CD4-positive, alpha-beta T cell treated with Interleukin-12 subunit alpha and Interleukin-12 subunit beta, for 1 hour (primary cell): ENCODE measurements around the gene TCOF1.

Experiments
- DNase-seq: peaks from one replicate; pipeline ENCODE4 v3.0.0-alpha.2; 2020

The TCOF1 gene

DNA sequence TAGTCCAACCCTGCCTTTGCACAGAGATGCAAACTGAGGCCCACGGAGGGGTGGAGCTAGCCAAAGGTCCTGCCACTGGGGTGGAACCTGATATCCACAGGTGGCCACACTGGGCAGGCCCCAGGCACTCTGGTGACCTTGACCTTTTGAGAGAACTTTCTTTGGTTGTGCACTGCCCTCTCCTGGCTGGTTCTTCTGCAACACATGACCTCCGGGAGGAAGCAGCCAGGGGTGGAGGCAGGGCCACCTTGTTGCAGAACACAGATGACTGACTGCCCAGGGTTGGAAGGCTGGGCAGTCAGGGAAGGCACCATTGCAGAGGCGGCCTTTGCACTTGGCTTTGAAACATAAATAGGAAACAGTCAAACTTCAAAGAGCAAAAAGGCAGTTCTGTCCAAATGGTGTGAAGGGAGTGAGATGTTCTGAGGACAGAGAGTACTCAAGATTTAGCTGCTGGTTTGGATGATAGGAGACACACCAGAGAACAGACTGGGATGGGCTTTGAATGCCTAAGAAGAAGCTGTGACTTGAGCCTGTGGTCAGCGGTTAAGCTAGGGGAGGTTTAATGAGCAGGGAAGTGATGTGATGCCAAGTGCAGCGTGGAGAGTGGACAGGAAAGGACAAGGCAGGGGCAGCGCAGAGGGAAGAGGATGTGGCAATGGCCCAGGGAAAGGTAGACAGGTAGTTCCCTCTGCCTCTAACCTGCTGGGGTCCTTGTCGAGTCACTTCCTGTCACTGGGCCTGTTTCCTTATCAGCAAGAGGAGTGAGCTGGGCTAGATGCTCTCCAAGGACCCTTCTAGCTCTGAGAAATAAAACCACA, 6.8 kb upstream of the TCOF1 start:
- DNase-seq: peak; percentile 51

DNA sequence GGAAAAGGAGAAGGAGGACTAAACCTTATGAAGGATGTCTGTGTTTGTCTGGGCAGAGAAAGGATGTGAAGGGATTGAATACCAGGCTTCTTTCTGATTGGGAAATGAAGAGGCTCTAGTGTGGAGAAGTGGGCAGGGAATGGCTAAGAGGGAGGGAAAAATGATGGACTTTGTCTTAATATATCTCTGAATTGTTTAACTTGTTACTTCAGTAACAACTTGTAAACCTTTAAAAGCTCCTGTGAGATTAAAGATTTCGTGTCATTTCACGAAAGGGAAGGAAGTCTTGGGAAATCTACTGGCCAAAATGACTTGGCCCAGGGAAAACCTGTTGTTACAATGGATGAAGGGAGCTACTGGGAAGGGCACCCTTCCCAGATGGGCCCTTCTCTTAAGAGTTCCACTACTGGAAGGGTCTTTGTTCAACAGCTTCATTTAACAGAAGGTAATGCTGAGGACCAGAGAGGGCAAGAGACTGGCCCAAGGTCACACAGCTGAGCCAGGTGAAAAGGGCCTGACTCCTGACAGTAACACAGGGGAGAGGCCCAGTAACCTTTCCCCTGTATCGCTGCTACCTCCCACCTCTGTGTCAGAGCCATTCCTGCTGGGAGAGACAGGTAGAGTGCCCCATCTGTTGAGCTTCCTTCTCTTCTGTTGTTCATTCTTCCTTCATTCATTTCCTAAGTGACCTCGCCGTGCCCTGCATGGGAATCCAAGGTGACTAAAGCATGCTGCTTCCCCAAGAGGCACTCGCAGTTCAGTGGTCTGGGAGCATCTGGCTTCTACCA, 5.1 kb upstream of the TCOF1 start:
- no peak for DNase-seq

DNA sequence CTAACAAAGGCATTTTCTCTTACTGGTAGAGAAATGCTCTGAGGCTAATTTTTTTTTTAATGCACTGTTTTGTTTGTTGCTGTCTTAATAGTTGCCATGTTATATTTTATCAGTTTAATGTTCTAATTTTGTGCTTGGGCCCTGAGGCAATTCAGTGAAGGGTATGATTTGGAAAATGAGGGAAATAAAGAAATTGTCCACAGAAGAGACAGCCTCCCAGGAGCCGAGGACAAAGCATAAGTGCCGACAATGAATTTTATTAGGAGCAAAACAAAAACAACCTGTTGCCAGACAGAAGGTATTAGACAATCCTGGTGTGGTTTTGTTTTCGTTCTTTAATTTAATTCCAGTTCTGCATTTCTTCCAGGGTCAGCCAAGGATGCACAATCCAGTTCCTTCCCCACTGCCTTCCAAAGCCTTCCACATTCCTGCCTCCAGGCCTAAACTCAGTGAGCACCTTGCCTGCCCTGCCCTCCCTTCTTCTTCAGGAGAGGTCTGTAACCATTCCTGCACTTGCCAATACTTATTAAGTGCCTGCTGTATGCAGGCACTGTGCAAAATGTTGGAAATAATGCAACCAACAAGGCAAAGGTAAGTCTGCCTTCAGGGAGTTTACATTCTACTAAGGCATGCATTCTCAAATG, 4.3 kb upstream of the TCOF1 start:
- DNase-seq: no peak

DNA sequence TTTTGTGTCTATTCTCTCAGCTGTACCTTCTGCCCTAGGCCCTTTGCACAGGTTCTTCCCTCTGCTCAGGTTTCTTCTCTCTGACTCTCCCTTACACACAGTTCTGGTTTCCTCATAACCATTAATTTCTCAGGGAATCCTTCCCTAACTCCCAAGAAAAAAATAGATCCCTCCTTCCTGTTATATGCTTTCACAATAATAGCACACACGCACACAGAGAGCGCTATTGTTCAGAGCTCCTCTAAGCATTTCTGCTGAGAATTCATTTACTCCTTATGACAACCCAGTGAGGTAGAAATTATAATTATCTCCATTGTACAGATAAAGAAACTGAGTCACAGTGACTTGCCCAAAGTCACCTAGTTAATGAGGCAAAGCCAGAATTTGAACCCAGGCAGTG, 1.7 kb upstream of the TCOF1 start:
- DNase-seq: no peak

DNA sequence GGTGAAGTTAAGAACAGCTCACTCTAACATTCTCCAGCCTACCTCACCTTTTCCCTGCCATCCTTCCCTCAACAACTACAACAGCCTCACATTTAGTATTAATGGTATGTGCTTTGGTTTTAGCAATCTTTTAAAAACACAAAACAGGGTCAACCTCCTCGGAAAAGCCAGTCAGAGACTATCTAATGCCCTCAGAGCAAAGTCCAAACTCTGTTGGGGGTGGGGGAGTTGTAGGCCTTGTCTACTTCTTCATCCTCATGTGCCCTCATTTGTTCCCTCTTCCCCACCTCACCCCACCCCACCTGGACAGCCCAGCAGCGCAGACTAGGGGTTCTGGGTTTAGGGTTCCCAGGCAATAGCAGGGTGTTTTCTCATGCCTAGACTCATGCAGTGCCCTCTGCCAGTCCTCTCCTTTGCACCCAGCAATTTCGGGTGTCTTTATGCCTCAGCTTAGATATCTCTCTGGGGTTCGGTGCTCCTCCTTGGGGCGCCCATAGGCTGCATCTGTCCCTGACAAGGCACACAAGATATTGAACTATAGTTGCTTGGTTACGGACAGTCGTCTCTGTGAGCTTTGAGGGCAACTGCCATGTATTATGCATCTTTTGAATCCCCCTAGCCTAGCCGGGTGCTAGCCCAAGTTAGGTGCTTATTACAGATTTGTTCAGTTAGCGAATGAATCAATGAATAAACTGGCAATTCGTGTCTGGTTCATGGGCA, 762 bp upstream of the TCOF1 start:
- no peak for DNase-seq

DNA sequence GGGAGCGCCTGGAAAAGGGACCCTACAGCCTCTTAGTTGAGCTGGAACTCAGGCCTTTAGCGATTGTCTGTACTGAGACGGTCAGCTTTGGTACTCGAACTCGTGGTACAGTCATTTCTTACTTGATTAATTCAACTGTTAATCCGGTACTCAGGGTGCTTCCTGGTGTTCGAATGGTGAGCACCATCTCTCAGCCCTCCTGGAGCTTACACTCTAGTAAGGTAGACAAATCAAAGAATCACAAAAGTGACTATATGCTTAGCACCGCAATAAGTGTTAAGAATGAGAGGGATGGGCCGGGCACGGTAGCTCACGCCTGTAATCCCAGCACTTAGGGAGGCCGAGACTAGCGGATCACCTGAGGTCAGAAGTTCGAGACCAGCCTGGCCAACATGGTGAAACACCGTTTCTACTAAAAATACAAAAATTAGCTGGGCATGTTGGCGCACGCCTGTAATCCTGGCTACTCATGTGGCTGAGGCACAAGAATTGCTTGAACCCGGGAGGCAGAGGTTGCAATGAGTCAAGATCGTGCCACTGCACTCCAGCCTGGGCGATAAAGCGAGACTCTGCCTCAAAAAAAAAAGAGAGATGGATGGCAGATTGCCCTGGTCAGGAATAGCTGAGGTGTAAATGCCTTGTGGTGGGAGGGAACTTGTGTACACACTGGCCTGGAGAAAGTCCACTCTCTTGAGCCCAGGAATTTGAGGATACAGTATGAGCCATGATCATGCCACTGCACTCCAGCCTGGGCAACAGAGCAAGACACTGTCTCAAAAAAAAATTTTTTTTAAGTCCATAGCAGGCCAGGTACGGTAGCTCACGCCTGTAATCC, 981 bp downstream of the TCOF1 start:
- DNase-seq: no peak

DNA sequence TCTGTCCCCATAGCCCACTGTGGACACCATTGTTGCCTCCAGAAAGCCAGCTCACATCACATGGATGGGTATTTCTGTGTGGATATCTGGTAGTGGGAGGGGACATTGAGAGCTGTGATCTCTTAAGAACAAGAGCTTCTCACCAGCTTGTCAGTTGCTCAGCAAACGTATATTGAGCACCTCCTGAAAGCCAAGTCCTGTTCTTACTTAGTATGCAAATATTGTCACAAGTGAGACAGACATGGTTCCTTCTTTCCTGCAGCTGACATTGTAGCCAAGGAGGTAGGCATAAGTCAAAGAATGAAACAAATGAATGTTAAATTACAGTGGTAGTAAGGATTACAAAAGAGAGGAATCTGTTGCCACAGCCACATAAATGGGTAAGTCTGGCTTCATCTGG, 3.8 kb downstream of the TCOF1 start:
- DNase-seq: no peak

DNA sequence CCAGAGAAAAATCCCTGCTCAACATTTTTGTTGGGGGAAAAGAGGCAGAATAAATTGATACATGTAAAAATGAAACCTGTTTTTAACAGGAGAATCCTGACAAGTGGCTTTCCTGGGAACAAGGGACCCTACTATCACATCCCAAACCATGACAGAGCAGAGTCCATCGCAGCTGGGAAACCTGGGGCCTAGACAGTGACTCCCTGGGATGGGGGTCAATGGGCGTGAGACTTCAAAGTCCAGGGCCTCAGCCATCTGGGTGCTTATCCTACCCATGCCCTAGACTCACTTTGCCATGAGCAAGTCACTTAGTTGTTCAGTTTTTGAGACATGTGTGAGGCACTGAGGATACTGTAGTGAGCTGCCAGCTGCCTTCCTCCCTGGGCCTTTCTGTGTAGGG, 5.7 kb downstream of the TCOF1 start:
- no peak for DNase-seq

DNA sequence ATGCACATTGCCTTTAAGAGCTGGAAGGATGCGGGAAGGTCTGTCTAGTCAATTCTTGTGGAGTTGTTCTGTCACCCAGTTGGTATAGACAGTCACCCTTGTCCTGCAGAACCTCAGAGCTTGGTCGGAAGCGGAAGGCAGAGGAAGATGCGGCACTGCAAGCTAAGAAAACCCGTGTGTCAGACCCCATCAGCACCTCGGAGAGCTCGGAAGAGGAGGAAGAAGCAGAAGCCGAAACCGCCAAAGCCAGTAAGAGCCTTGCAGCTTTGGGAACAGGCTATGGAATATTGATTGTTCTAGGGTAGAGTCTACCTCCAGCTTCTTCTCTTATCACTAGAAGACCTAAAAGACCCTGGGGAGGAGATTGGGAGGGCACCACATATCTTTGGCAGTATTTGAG, 6.5 kb downstream of the TCOF1 start:
- DNase-seq: no peak

DNA sequence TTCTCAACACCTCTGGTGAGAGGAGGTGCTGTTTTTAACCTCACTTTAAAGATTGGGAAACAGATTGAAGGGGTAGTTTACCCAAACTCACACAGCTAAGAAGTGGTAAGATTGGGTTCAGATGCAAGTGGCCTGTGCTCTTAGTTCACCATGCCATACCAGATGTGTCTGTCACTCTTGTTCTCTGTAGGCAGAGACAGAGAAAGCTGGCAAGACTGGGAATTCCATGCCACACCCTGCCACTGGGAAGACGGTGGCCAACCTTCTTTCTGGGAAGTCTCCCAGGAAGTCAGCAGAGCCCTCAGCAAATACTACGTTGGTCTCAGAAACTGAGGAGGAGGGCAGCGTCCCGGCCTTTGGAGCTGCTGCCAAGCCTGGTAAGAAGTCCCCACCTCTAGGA, 11.0 kb downstream of the TCOF1 start:
- DNase-seq: no peak

DNA sequence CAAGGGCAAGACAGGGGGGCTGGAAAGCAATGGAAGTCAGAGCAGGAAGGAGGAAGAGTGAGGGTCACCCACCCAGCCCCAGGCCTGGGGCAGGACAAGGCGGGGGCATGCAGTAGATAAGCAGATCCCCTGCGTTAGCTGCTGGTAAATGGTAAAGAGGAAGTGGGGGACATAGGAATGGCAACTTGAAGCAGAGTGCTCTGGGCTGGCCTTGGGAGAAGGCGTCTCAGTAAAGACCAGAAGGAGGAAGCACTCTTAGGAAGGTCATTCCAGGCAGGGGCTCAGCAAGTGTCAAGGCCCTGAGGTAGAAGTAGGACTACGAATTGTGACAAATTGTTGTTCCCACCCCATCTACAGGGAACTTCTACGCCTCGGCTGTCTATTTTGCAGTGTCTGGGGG, 15.1 kb downstream of the TCOF1 start:
- DNase-seq: no peak

DNA sequence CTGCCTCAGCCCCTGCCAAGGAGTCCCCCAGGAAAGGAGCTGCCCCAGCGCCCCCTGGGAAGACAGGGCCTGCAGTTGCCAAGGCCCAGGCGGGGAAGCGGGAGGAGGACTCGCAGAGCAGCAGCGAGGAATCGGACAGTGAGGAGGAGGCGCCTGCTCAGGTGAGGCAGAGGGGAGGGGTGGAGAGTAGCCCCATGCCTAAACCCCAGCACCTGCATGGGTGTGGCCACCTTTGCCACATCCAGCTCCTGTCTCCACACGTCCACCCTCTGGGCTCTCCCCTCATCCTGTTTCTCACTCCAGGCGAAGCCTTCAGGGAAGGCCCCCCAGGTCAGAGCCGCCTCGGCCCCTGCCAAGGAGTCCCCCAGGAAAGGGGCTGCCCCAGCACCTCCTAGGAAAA, 17.2 kb downstream of the TCOF1 start:
- no peak for DNase-seq

DNA sequence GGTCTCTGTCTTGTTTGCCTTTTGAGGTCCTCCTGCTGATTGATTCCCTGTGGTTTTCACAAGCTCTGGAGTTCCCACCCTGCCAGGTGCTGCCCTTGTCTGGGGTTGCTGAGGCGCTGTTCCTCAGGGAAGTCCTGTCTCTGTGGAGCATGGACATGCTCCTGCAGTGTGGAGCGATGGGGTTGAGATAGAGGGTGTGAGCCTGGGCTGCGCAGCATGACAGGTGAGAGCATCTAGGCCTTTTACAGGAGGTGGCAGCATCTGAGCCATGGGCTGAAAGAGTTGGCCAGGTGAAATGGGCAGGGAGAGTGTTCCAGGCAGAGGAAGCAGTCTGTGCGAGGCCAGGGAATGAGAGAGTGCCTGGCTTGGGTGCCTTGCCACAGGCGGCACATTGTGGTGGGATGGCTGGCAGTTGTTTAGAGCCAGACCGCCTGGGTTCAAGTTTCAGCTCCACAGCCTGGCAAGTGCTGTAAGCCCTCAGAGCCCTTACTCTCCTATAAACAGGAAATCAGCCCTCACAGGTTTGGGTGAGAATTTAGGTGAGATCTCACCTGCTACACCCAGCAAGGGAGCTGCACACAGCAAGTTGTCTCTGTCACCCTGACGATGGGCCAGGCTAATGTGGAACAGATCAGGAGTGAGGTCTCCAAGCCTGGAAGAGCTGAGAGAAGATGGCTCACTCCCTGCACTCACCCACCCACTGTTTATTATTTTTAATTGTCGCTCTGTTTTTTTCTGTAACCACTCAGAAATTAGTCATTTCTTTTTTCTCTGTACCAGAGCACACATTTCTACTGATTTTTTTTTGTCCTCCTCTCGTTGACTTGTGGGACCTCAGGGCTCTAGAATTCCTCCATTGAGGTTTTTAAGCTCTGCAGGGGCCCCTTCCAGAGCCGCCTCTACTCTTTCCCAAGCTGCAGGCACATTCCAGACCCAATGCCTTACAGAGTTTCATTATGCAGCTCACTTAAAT, 19.6 kb downstream of the TCOF1 start:
- DNase-seq: no peak

DNA sequence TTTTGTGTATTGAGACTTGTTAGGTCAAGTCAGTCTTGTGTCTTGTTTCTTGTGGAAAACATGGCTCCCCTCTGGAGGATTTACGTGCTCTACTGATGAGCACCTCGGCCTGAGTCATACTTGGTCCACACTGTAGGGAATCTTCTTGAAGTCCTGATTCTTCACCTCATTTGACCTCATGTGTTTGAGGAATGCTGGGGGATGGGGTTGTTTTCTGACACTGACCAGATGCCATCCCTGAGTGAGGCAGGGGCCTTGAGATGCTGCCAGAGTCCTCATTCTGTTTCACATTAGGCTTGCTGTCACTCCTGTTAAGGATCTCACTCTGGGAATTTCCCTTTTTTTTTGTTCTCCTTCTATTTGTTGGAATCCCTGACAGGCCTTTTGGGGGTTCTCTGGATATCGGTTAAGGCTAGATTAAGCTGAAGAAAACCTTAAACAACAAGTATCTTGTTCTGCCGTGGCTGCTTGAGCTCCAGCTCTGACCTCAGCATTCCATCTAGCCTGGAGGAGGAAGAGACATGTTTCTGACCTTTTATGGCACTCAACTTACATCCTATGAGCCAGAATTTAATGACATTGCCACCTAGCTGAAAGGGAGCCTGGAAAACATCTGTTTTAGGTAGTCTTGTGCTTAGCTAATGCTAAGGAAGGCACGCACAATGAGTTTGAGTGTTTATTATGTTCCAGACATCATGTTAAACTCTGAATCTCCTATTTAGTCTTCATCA, 20.6 kb downstream of the TCOF1 start:
- DNase-seq: no peak

DNA sequence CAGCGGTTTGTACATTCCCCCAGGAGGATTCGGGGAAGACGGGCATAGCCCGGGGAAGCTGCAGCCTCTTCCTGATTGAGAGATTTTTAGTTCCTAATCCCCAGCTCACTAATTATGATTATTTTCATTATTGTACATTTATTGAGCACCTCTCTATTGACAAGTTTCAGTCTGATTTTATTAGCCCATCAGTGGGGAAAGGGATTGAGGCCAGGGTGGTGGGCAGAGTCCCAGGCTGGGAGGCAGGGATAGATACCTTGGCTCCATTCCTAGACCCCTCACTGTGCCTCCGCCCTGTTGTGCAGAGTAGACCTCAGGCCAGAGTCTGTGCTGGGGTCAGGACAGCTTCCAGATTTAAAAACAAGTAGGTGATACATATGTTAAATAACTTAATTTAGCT, 27.2 kb downstream of the TCOF1 start:
- no peak for DNase-seq

DNA sequence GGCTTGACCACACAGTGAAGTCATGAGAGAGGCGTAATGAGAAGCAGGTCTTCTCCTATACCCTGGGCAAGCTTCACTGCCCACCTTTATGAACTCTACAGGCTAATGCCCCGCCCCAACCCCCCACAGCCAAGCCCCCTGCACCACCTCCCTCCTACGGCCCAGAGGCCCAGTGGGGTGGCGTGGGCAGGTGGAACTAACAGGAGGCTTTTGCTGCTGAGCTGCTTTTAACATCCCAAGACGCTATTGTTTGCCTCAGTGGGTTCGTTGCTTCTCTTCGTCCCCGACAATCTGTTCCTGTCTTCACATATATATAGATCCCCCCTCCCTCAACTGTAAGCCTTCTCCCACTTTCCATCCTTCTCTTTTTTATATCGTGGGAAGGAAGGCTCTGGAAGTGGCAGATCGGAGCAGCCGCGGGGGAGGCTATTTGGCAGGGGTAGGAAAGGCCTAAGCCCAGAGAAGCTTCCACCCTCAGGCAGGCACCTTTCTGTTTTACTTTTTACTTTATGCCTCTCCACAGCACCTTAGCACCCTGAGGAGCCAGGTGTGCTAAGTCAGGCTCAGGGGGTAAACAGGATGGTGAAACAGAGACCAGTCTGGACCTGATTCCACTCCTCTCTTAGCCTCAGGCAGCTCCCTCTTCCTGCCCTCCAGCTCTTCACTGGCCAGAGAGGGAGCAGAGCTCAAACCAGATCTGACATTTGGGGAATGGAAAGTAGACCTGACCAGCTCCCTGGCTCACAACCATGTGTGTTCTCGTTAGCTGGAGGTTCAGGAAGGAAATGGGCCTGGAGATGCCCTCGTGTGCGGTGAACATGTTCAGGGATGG, 28.7 kb downstream of the TCOF1 start:
- no peak for DNase-seq

DNA sequence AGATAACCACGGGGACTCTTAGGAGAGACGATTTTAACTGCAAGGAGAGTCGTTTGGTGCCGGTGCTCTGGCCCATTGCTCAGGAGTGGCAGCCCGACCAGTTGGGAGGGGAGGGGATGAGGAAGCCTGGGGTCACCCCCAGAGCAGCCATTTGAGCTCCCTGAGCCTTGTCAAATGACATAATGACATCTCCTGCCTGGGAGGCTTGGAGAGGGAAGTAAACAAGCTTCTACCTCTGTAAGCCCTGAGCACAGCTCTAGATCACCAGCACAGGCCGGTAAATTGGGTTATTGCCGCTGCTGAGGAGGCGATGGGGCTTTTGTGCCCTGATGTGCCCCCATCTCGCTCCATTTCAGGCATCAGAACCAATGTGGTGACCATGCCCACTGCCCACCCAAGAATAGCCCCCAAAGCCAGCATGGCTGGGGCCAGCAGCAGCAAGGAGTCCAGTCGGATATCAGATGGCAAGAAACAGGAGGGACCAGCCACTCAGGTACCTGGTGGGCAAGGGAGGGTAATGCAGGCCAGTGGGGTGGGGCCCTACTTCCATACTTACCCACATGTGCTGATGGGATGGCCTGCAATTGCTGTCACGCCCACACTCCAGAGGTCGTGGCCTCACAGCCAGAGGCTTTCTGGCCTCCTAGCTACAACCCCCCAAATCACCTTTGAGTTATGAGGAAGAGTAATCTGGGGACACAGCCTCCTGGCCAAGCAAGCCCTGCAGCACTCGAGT, 32.2 kb downstream of the TCOF1 start:
- no peak for DNase-seq

DNA sequence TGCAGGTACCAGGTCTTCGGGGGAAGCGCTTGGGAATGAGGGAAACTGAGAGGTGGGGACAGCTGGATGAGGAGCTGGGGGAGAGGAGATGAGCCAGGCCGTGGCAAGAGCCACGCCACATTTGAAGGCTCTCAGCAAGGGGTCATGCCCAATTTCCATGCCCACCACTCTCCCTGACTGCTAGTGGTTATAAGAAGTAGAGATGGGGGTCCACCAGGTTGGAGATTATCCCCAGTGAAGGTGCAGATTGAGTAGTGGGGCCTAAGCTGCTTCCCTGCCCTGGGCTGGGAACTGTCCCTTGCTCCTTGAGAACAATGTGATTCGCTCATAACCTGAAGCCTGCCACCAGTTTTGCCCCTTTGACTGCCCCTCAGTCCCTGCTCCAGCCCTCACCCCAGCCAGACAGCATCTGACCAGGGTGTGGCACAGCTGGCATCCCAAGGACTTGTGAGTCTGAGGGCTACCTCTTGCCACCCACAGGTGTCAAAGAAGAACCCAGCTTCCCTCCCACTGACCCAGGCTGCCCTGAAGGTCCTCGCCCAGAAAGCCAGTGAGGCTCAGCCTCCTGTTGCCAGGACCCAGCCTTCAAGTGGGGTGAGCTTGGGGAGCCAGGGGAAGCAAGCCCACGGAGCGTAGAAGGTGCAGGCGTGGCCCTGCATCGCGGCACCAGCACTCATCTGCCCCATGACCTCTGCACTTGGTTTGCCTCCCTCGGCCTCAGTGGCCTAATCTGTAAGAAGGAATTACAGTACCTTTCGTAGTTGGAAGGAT, 33.8 kb downstream of the TCOF1 start:
- DNase-seq: no peak
